Measurements from ENCODE around the gene HS6ST1.

HS6ST1 gene

GRCh38 chr2:128347701-128348539 is 29.3 kb upstream of the HS6ST1 start:
- no peak for DNase-seq

DNA sequence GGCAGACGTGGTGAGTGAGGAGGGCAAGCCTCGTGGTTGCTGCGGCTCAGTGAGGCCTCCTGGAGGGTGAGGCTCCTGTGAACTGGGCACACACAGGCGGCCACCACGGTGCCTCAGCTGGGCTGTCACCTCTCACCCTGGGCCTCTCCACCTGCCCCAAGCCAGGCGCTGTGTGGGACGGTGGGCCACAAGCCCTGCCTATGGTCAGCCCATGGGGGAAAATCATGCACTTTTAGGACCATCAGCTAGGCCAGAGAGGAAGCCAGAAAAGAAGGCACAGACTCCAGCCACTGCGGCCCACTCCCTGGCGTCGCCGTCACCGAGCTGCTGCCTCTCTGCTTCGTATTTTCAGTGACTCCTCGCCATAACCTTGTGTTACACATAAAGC is 28.5 kb upstream of the HS6ST1 start:
- no peak for DNase-seq

DNA sequence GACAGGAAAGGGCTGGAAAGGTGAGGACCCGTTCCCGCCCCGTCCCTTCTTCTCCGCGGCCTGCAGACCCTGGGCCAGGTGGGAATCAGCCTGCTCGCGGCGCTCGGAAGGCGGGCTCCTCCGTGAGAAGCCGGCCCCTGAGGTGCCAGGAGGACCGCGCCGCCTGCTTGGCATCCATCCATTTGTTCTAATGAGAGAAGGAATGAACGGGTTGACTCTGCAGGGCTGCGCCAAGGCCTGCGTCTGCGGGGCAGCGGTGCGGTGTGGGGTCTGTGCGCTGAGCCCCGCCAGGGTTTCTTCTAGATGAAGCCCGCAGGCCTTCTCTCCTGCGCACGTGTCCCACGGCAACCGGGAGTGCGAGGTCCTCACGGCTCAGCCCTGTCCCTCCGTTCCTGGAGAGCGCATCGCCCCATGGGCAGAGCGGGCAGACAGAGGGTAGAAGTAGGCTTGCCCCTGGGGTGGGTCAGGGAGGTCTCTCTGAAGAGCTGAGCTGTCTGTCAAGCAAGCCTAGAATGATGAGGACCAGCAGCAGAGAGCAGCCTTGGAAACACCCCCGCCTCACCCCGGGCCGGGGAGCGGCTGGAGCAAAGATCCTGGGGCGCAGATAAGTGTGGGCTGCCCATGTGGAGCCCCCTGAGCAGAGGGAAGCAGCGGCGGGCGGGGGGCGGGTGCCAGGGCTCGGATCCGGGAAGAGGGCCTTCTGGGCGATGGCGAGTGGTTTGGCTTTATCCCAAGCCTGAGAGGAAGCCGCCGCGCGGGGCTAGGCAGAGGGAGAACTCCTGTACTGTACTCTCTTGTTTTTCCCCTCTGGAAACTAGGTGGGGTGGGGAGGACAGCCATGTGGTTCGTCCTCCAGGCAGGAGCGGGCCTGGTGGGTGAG is 27.9 kb upstream of the HS6ST1 start:
- DNase-seq, result no peak

DNA sequence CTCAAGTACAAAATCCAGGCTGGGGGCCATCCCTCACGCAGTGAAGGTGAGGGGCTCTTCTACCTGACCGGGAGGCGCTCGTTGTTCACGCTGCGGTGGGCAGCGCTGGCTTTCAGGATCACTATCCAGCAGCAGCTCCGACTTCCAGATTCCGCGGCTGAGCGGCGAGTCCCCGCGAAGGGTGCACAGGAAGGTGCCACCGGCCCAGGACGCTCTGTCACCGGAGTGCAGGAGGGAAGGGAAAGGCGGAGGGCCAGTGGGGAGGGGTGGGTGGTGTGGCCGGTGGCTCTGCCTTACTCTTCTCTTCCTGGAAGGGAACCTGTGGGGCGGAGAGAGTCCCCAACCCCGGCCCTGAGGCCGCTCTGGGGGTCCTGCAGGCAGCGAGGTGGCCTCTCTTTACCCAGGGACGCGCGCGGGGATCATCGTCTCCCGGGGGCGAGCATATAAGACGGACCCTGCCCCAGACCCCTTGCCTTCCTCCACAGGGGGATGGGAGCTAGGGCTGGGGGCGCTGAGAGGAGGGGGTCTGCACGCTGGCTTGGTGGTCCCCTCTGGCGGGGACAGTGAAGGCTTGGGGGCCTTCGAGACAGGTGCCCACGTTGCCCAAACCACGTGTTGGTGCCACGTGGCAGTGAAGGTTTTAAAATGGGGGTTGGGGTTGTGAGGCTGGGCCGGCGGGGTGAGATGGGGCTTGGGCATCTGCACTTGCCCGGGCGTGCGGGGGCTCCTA is 26.9 kb upstream of the HS6ST1 start:
- DNase-seq, result no peak

- no peak for DNase-seq
These were observed 25.4 kb upstream of the HS6ST1 start for GRCh38 chr2:128344101-128344500.

DNA sequence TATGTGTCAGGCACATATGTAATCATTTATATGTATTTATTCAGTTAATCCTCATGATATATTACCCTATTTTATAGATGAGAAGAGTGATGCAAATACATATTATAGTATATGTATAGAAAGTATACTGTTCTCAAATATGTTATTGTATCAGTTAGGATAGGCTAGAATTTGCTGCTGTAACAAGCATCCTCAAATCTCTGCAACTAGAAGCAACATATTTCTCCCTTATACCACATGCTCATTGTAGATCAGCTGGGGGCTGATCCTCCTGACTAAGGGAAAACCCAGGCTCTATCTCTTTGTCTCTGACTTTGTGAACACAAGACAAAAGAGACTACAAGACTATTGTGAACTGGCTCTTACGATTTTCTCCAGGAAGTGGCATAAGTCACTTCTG is 24.8 kb upstream of the HS6ST1 start:
- no peak for DNase-seq

- no peak for DNase-seq
These were observed 23.9 kb upstream of the HS6ST1 start for GRCh38 chr2:128342550-128342949.

GRCh38 chr2:128341621-128342020 is 23.0 kb upstream of the HS6ST1 start:
- no peak for DNase-seq

- no peak for DNase-seq
These were observed 13.5 kb upstream of the HS6ST1 start for GRCh38 chr2:128332091-128332634.

- no peak for DNase-seq
These were observed 11.9 kb upstream of the HS6ST1 start for GRCh38 chr2:128330583-128330982.

DNA sequence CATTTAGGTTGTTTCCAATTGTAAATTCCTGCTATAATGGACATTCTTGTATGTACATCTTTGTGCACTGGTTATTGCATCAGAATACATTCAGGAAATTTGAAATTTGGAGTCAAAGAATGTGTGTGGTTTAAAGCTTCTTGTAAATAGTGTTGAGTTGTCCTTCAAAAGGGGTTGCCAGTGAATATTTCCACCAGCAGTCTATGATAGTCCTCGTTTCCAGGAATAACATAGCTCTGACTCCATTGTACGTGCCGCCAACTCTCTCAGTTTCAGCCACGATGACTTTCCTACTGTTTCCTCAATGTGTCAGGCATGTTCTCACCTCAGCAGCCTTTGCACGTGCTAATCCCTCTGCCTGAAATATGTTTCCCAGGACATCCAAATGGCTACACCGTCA is 10.9 kb upstream of the HS6ST1 start:
- DNase-seq, result no peak

- DNase-seq, result no peak
These were observed 8.7 kb upstream of the HS6ST1 start for GRCh38 chr2:128327180-128327964.

- no peak for DNase-seq
These were observed 7.7 kb upstream of the HS6ST1 start for GRCh38 chr2:128326346-128326745.

GRCh38 chr2:128325611-128326181 is 7.0 kb upstream of the HS6ST1 start:
- DNase-seq, result no peak

- no peak for DNase-seq
These were observed 6.3 kb upstream of the HS6ST1 start for GRCh38 chr2:128324897-128325410.

DNA sequence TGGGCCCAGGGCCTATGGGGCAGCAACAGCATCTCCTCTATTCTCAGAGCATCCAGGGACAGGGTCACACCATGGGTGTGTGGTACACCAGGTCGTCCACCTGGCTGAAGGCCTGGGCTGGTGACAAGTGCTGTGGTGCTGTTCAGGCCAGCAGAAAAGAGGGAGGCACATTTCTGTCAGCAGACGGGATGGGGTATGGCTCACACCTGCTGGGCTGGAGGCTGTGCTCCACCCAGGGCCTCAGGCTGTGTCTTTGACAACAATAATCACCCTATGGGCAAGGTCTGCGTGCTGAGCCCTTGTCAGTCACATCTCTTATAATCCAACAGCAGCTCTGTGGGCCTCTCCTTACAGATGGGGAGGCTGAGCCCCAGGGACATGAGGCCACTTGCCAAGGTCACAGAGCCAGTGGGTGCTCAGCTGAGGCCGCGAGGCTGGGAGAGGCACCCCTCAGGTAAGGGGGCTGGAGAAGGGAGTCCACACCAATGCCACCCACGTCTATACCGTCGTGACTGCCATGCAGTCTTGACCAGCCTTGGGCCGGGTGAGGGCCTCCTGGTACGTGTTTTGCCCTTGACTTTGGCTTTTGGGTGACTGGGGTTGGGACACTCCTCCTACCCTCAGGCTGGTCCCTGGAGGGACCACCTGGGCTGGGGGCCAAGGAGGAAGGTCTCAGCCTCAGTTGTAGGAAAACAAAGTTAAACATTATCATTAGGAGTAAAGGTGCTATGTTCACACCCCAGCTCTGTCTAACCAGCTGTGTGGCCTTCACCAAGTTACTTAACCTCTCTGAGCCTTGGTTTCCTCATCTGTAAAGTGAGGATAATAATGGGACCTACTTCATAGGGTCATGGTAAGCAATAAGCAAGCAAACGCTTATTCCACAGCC is 5.6 kb upstream of the HS6ST1 start:
- no peak for DNase-seq

- no peak for DNase-seq
These were observed 4.9 kb upstream of the HS6ST1 start for GRCh38 chr2:128323555-128323931.

- no peak for DNase-seq
These were observed 4.3 kb upstream of the HS6ST1 start for GRCh38 chr2:128322715-128323554.
